Measurements from ENCODE around the gene SEC14L5.

Gene SEC14L5

GRCh38 chr16:4925293-4925607 lies 32.9 kb upstream of the SEC14L5 start:
- no peaks in the 10 kb centered on the region for H3K9me3 ChIP-seq (ENCODE audit: control insufficient read depth, insufficient read depth, low read depth, low read length)
- no peak for TF ChIP-seq ZBTB44 (tag by site-specific recombination; IDR thresholded peaks at IDR 0.05)
- TF ChIP-seq ZNF510 (tag by site-specific recombination; IDR thresholded peaks at IDR 0.05; ENCODE audit: insufficient replicate concordance), result no peak
- no peak for TF ChIP-seq ZNF600 (tag by site-specific recombination; IDR thresholded peaks at IDR 0.05)
- TF ChIP-seq ZBTB26 (tag by site-specific recombination; optimal IDR thresholded peaks at IDR 0.05), result no peak
- H3K4me3 ChIP-seq (ENCODE audit: low read depth, low read length), result no peak overlapping the region
- POLR2A ChIA-PET, result no interaction called here
- H3K36me3 ChIP-seq (ENCODE audit: control insufficient read depth in 2 of 2, insufficient read depth in 1 of 2, low read length in 2 of 2), result no peaks in the 10 kb centered on the region
- CTCF ChIA-PET, result no interaction called here
- H3K27ac ChIP-seq (ENCODE audit: extremely low read depth, low read depth, low read length), result no peak overlapping the region
- H3K4me1 ChIP-seq (ENCODE audit: control insufficient read depth, insufficient read depth, low read length), result no peaks in the 10 kb centered on the region

GRCh38 chr16:4925791-4926190 lies 32.3 kb upstream of the SEC14L5 start:
- ChIA-PET CTCF (no interaction called here), POLR2A (no interaction called here)
- Histone ChIP-seq H3K27ac (ENCODE audit: extremely low read depth, low read depth, low read length) (no peak overlapping the region), H3K4me3 (ENCODE audit: low read depth, low read length) (no peak overlapping the region), H3K9me3 (ENCODE audit: control insufficient read depth, insufficient read depth, low read depth, low read length) (no peaks in the 10 kb centered on the region), H3K36me3 (ENCODE audit: control insufficient read depth in 2 of 2, insufficient read depth in 1 of 2, low read length in 2 of 2) (no peaks in the 10 kb centered on the region), H3K4me1 (ENCODE audit: control insufficient read depth, insufficient read depth, low read length) (no peaks in the 10 kb centered on the region)
- no peak for TF ChIP-seq ZNF629 (tag by site-specific recombination; IDR thresholded peaks at IDR 0.05)
- TF ChIP-seq ZNF274 (IDR thresholded peaks at IDR 0.05; ENCODE audit: low read length), result no peak
- no peak for TF ChIP-seq ZNF274 (tag by site-specific recombination; IDR thresholded peaks at IDR 0.05; ENCODE audit: borderline replicate concordance)
- no peak for TF ChIP-seq TSHZ1 (tag by site-specific recombination; IDR thresholded peaks at IDR 0.05; ENCODE audit: borderline replicate concordance)
- TF ChIP-seq REPIN1 (tag by site-specific recombination; IDR thresholded peaks at IDR 0.05; ENCODE audit: low read depth), result no peak
- no peak for TF ChIP-seq HOXC10 (CRISPR knock-in tag; IDR thresholded peaks at IDR 0.05)
- no peak for TF ChIP-seq ZNF202 (tag by site-specific recombination; IDR thresholded peaks at IDR 0.05; ENCODE audit: borderline replicate concordance)
- TF ChIP-seq ZEB2 (tag by site-specific recombination; IDR thresholded peaks at IDR 0.05), result no peak
- no peak for TF ChIP-seq ZNF585B (tag by site-specific recombination; IDR thresholded peaks at IDR 0.05)
- TF ChIP-seq ZNF26 (tag by site-specific recombination; IDR thresholded peaks at IDR 0.05), result no peak
- TF ChIP-seq ZNF16 (tag by site-specific recombination; IDR thresholded peaks at IDR 0.05; ENCODE audit: low read depth), result no peak
- no peak for TF ChIP-seq ZNF423 (tag by site-specific recombination; IDR thresholded peaks at IDR 0.05)

Data from HEK293 (cell line).